ENCODE data around the gene RFX6.

Gene RFX6

DNA sequence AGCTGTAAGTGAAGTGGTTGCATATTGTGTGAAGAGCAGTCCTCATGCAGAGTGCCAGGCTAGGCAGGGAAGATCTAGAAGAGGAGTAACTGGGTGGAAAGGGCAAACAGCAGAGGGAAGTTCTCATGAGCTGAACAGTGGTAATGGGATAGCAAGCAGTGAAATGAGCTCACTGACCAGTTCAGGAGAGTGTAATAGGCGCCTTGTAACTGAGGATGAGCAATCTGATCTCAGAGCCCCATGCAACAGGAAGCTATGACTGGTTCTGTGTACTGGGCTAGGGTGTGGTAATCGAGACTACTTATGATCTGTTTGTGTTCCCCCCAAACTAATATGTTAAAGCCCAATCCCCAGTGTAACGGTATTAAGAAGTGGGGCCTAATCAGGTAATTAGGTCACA is 98.6 kb downstream of the RFX6 start:
- no peaks in the 10 kb centered on the region for H3K9me2 ChIP-seq (replicated peaks; ENCODE audit: insufficient read depth, low read length)
- no peak overlapping the region for H3K27ac ChIP-seq (ENCODE audit: low read depth, low read length)
- H3K27me3 ChIP-seq (ENCODE audit: low read length), result no peaks in the 10 kb centered on the region
- no peak overlapping the region for H3K9ac ChIP-seq (ENCODE audit: low read length)
- H3K4me3 ChIP-seq (ENCODE audit: insufficient read depth, low read length, poor library complexity, severe bottlenecking), result no peak overlapping the region
- no peak overlapping the region for H3K4me2 ChIP-seq (ENCODE audit: low read depth, low read length, poor library complexity, severe bottlenecking)
- H2AFZ ChIP-seq (ENCODE audit: low read depth, low read length, severe bottlenecking), result no peak overlapping the region
- H3K79me2 ChIP-seq (ENCODE audit: insufficient read depth, low read length), result no peaks in the 10 kb centered on the region
- H4K20me1 ChIP-seq (ENCODE audit: low read depth, low read length), result 0 out of 2 replicates have a peak, but pooled peaks cover 4% of the 10 kb centered on the region
- H3F3A ChIP-seq (ENCODE audit: insufficient read depth), result no peaks in the 10 kb centered on the region
- H3K9me3 ChIP-seq (ENCODE audit: insufficient read depth, low read length), result no peaks in the 10 kb centered on the region
- H3K36me3 ChIP-seq (ENCODE audit: low read length), result no peaks in the 10 kb centered on the region
- TF ChIP-seq EZH2phosphoT487 (conservative IDR thresholded peaks at IDR 0.05; ENCODE audit: low read length), result no peak

DNA sequence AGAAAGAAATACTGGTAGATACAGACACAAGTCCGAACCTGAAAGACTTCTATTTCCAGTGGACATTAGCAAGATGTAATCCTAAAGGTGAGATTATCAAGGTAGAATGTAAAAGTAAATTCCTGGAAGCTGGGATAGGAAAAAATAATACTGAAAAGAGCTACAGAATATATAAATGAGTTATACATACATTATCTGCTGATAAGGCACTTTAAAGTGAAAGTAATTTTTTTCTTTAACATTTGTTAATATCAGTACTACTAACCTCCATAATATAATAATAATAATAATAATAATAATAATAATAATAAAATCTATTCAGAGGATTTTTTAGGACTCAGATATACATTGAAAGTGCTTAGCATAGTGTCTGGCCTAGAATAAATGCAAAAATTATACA is 102.5 kb downstream of the RFX6 start:
- TF ChIP-seq, protein P1, sequence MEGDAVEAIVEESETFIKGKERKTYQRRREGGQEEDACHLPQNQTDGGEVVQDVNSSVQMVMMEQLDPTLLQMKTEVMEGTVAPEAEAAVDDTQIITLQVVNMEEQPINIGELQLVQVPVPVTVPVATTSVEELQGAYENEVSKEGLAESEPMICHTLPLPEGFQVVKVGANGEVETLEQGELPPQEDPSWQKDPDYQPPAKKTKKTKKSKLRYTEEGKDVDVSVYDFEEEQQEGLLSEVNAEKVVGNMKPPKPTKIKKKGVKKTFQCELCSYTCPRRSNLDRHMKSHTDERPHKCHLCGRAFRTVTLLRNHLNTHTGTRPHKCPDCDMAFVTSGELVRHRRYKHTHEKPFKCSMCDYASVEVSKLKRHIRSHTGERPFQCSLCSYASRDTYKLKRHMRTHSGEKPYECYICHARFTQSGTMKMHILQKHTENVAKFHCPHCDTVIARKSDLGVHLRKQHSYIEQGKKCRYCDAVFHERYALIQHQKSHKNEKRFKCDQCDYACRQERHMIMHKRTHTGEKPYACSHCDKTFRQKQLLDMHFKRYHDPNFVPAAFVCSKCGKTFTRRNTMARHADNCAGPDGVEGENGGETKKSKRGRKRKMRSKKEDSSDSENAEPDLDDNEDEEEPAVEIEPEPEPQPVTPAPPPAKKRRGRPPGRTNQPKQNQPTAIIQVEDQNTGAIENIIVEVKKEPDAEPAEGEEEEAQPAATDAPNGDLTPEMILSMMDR (IDR thresholded peaks at IDR 0.05; ENCODE audit: insufficient read depth, low read length, poor library complexity, severe bottlenecking), result no peak
- no peak for TF ChIP-seq EZH2phosphoT487 (conservative IDR thresholded peaks at IDR 0.05; ENCODE audit: low read length)
- no peak overlapping the region for H3K4me3 ChIP-seq (ENCODE audit: insufficient read depth, low read length, poor library complexity, severe bottlenecking)

More for the DNA sequence above, 102.5 kb downstream of the RFX6 start:
- Histone ChIP-seq H3K79me2 (ENCODE audit: insufficient read depth, low read length) (no peaks in the 10 kb centered on the region), H3K4me2 (ENCODE audit: low read depth, low read length, poor library complexity, severe bottlenecking) (no peak overlapping the region), H3K9ac (ENCODE audit: low read length) (no peak overlapping the region), H3K9me3 (ENCODE audit: insufficient read depth, low read length) (no peaks in the 10 kb centered on the region), H3K36me3 (ENCODE audit: low read length) (no peaks in the 10 kb centered on the region), H3K27me3 (ENCODE audit: low read length) (no peaks in the 10 kb centered on the region), H2AFZ (ENCODE audit: low read depth, low read length, severe bottlenecking) (no peak overlapping the region), H4K20me1 (ENCODE audit: low read depth, low read length) (no peaks in the 10 kb centered on the region), H3F3A (ENCODE audit: insufficient read depth) (no peaks in the 10 kb centered on the region), H3K27ac (ENCODE audit: low read depth, low read length) (no peak overlapping the region), H3K9me2 (replicated peaks; ENCODE audit: insufficient read depth, low read length) (no peaks in the 10 kb centered on the region)

Data from SU-DHL-6 (cell line).